Fibroblast of pulmonary artery (primary cell): Measurements from ENCODE around the gene CACNA1G.

Source experiments
- DNase-seq: peaks from one replicate; pipeline ENCODE4 v3.0.0-alpha.2; 2010; ENCODE audit warnings: low read depth
- H3K4me3 ChIP-seq: replicated peaks from 2 replicates; pipeline ENCODE4 v1.5.1; 2011; ENCODE audit warnings: low read depth, mild to moderate bottlenecking, control low read depth, low read length, moderate library complexity
- CTCF ChIP-seq: IDR thresholded peaks from 2 replicates; pipeline ENCODE4 v1.5.1; 2011; ENCODE audit warnings: mild to moderate bottlenecking, control low read depth, low read length, inconsistent platforms; ENCODE audit errors: missing control alignments

The CACNA1G gene

GRCh38 chr17:50675627-50676026, 115.1 kb downstream of the CACNA1G start:
- no peak overlapping the region for H3K4me3 ChIP-seq
- DNase-seq: no peak
- TF ChIP-seq CTCF: no peak

DNA sequence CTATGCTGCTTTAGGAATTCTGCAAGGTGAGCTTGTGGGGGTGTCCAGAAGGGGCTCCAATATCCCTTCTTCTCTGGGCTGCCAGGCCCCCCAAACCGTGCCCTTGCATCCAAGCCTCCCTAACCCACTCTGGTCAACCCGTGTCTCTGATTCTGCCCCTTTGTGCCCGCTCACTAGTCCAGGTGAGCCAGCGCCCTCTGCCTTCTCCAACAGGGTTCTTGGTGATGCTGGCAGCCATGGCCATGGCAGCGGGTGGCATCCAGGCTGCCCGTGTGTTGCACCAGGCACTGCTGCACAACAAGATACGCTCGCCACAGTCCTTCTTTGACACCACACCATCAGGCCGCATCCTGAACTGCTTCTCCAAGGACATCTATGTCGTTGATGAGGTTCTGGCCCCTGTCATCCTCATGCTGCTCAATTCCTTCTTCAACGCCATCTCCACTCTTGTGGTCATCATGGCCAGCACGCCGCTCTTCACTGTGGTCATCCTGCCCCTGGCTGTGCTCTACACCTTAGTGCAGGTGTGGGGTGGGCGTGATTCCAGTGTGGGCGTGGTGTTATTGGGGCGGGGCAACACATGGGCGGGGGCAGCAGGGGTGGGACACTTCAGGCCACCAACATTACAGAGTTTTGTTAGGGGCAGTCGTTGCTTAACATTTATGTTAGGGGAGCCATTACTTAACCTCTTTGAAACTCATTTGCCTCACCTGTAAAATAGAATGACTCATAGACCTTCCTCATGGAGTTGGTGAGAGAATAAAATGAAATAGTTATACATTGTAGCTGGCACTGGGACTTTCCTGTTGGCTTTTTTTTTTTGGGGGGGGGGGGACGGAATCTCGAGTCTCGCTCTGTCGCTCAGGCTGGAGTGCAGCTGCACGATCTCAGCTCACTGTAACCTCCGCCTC, 115.8 kb downstream of the CACNA1G start:
- no peak for DNase-seq
- no peak overlapping the region for H3K4me3 ChIP-seq
- TF ChIP-seq CTCF: no peak
